Daoy (cell line): ENCODE results near the gene ADAMTS6. TPM values are rescaled to one million over a fixed set of nuclear protein-coding genes. Genes with fewer than 3 reads are reported as not detected.
"Not testable (repeated sequence)": the region's sequence is repeated elsewhere in the genome, so short reads cannot be mapped to it uniquely, and the experiment has no call there.

Experiments
- DNase-seq: peaks from one replicate; pipeline ENCODE4 v3.0.0-alpha.2; 2015; ENCODE audit warnings: low read depth
- total RNA-seq: library from RNA; depleted of rRNA; stranded (reverse); fragments of >200 nt; shearing (Covaris generic); gene quantifications from 2 replicates; pipeline ENCODE4 v1.2.3, GENCODE V29; 2014

Gene ADAMTS6
- total RNA-seq, 1 experiment from 2014 or later = 20.8 TPM

DNA sequence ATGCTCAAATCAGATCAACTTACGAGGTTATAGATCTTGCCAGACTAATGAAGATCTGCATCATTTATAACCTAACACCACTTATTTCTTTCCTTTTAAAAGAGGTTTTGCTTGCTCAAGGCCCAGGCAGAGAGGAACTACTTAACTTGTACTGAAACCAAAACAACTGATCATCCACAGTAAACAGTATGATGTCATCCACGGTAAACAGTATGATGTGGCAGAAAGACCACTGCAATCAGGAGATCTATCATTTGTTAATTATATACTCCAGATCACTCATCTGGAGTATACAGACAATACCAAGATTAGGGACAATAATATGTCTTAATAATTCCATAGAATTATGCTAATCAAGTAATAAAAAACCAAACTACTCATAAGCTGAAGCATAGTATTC, 116.8 kb downstream of the ADAMTS6 start:
- no peak for DNase-seq

DNA sequence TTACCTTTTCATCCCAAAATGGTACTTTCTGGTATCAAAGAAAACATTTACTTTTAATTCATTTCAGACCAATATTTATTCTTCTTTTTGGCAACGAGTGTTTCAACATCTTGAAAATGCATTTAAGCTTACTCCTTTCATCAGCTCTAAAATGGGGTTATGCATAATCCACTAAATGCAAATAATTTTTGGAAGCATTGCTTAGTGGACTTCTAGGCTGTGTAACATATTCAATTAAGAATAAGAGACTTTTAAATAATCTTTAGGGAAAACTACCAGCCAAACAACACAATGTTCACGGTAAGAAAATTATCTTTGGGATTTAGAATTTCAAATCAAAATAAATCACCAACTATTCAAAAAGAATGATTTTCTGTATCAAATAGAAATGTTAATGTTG, 118.2 kb downstream of the ADAMTS6 start:
- no peak for DNase-seq

GRCh38 chr5:65359981-65360380, 121.7 kb downstream of the ADAMTS6 start:
- DNase-seq = peak; percentile 19

GRCh38 chr5:65359569-65359968, 122.2 kb downstream of the ADAMTS6 start:
- DNase-seq = no peak

DNA sequence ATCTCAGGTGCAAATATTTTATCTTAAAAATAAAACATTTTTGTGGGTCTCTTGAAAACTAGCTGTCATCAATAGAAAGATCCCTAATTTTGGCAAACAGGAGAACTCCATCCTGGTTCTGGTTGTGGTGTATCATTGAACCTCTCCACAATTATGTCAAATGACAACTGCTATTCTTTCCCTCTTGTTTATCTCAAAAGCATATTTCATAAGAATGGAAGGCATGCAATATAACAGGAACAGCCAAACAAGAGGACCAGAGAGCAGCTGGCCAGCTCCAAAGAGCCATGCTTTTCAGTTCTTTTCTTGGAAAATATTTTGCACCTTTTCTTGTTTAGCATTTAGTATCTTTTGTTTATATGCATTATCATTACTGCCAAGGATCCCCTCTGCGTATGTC, 125.4 kb downstream of the ADAMTS6 start:
- DNase-seq = no peak

- no peak for DNase-seq
Observed at GRCh38 chr5:65355301-65355700, 126.4 kb downstream of the ADAMTS6 start.

GRCh38 chr5:65341835-65342234, 139.9 kb downstream of the ADAMTS6 start:
- no peak for DNase-seq

DNA sequence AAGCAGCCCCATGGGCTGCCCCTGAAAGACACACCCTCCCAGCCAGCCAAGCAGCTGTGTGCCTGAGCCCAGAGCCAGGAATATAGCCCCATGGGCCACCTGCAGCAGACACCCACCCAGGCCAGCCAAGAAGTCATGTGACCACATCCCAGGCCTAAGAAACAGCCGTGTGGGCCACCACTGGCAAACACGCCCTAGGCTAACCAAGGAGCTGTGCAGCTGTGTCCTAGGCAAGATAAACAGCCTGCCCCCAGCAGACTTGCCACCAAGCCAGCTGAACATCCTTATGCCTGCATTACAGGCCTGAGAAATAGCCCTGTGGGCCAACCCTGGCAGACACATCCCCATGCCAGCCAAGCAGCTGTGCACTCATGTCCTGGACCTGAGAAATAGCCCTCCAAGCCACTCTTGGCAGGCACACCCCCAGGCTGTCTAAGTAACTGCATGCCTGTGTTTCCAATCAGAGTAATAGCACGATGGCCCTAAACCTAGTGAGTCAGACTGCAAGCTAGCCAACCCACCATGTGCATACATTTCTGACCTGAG, 143.0 kb downstream of the ADAMTS6 start:
- DNase-seq = no peak

DNA sequence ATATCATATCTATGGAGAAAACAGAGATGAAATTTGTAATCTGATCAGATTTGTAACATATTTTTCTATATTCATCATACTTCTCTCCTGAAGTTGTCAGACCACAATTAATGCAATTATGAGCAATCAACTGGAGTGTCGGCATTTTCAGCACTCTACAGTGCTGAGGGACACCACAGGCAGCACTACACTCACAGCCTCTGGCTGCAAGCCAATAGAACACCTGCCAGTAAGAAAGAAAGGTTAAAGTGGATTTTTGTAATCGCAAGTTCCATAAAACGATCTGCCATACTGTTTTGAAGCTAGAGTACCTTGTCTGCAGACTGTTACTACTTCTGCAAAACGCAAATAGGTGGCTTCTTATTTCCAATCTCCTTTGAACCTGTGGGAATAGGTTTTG, 147.6 kb downstream of the ADAMTS6 start:
- peak; percentile 25 for DNase-seq

DNA sequence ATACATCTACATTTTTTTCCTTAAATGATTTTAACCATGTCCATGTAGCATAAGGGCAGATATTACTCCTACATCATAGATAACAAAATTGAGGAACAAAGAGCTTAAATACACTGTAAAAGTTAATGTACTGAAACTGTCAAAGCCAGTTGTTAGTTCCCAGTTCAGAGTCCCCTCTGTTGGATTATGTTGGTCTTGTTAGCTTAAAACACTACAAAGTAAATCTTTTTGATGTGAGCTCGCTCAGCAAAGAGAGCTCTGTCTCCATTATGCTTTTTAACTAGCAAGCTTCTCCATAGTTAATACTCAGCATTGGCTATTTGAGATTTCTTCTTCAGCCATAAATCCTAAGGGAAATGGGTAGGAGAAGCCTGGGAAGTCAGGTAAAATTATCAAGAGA, 149.1 kb downstream of the ADAMTS6 start:
- no peak for DNase-seq

- DNase-seq = no peak
Observed at GRCh38 chr5:65329266-65329665, 152.5 kb downstream of the ADAMTS6 start.

DNA sequence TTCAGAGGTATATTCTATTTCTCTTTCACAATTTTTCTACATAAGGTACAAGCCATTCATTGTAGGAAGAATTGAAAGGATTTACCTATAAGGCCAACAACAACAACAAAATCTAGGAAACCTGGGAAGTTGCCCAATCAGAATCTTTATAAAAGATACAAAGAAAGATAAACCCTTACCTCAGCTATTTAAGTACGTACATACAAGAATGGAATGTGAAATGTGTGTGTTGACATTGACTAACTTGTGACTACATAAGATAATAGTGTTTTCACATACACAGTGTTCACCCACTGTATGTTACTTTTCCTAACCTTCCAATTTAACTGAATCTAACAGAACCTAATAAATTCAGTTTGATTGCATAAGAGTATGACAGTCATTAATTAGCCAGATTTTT, 154.1 kb downstream of the ADAMTS6 start:
- no peak for DNase-seq

DNA sequence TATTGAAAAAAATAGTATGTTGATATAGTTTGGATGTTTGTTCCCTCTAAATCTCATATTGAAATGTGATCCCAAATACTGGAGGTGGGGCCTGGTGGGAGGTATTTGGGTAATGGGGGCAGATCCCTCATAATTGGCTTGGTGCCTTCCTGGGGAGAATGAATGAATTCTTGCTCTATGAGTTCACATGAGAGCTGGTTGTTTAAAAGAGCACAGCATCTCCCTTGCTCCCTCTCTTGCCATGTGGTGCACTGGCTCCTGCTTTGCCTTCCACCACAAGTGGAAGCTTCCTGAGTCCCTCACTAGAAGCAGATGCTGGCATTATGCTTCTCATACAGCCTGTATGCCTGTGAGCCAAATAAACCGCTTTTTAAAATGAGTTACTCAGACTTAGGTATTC, 154.8 kb downstream of the ADAMTS6 start:
- peak; percentile 65 for DNase-seq

DNA sequence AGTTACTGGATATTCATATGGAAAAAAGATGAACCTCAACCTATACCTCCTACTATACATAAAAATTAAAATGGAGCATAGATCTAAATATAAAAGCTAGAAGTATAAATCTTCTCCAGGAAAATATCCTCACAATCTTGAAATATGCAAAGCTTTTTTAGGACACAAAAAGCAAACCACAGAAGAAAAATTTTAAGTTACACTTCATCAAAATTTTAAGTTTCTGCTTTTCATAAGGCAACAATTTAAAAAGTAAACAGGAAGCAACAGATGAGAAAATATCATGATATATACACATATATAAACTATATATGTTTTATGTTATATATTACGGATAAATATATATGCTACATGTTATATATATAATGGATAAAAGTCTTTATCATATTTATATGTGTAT, 157.5 kb downstream of the ADAMTS6 start:
- DNase-seq = no peak

- DNase-seq = not testable (repeated sequence)
Observed at GRCh38 chr5:65320704-65321103, 161.0 kb downstream of the ADAMTS6 start.

- no peak for DNase-seq
Observed at GRCh38 chr5:65320250-65320649, 161.5 kb downstream of the ADAMTS6 start.

GRCh38 chr5:65307931-65308330, 173.8 kb downstream of the ADAMTS6 start:
- no peak for DNase-seq

DNA sequence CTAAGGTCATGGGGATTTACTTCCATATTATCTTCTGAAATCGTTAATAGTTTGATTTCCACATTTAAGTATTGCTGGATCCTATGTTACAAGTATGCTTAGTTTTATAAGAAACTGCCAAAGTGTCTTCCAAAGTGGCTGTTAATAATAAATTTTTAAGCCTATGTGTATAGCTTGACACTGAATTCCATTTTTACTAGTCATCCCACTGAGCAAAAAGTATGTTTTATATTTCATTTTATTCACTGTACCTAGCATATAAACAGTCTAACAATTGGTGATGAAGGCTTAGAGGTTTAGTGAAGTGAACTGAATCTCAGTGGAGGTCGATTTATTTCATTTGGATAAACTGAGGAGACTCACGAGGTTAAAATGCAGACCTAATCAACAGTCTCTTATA, 174.6 kb downstream of the ADAMTS6 start:
- DNase-seq = no peak

- peak; percentile 50 for DNase-seq
Observed at GRCh38 chr5:65305913-65306312, 175.8 kb downstream of the ADAMTS6 start.

DNA sequence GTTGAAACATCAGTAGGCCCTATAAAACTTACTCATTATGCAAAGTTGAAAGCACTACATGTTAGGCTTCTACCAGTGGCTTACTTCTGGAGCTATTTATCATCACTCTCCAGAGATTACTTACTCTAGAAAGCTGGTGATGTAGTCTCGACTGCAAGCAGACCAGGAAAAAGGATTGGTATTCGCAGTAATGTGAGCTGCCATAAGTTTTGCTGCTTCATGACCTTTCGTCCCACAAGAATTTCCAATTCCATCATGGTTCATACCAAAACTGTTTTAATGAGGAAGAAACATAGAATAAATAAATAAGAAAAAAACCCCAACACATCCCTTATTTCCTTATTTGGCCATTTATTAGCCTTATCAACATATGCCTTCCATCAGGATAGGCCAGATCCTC, 181.9 kb downstream of the ADAMTS6 start:
- no peak for DNase-seq

DNA sequence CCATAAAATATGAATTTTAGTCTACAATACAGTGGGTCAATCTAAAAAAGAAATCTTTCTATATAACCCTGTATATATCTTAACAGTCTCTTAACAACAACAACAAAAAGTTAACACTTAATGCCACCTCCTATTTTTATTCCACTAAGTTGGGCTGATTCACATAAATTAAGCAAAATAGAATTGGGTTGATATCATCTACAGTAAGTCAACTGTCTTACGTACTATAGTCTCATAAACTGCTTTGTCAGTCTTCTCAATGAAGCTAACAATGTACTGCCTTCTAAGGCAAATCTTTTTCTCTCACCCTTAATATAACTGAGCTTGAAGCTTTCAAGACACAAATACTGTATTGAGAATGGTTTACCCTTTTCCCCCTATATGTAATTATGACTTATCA, 185.7 kb downstream of the ADAMTS6 start:
- no peak for DNase-seq

DNA sequence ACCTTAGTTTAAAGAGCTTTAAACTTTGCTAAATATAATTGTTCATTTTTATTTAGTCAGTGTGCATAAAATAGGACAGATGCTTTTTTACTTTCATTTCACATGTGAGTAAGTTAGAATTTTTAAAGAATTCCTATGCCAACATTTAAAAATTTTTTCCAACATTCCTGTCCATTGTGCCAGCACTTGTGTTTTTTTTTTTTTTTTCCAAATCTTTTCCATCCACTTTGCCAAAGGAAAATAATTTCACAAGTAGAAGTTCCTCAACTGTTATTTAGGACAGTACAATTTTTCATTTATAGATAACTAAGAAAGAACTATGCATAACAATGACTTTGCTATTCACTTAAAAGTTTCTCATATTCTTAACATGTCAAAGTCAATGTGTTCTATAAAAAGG, 189.5 kb downstream of the ADAMTS6 start:
- no peak for DNase-seq

GRCh38 chr5:65290677-65291076, 191.0 kb downstream of the ADAMTS6 start:
- DNase-seq = no peak

DNA sequence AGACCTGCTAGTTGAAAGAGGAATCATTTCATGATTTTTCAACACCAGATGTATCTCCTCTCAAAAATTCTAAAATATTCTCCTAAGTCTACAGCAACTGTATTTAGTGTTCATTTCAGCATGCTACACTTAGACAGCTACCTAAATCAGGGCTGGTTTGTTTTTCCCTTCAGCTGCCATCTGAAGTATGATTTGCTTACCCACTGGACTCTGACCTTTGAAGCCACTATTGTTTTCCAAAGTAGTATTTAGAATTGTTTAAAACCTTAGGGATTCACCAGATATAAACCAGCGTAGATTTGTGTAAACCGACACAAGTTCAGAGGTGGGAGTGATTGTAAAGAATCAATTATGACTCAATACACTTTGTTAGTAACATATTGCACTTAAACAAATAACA, 193.1 kb downstream of the ADAMTS6 start:
- DNase-seq = no peak

- DNase-seq = no peak
Observed at GRCh38 chr5:65279603-65280002, 202.1 kb downstream of the ADAMTS6 start.
